RWPE2 (cell line): ENCODE measurements around the gene HS3ST5.
A peak's percentile ranks its signal among the peaks of the same experiment; 100 is the strongest.
"Not testable (repeated sequence)": the region's sequence is repeated elsewhere in the genome, so short reads cannot be mapped to it uniquely, and the experiment has no call there.

Experiments used
- ATAC-seq: fragments of 200-7000 bp; cut with Tn5 transposase; 3 replicates; pipeline ENCODE4 v1.9.1; 2021; ENCODE audit warnings: low read depth
- DNase-seq: peaks from one replicate; pipeline ENCODE4 v3.0.0-alpha.2; 2020; ENCODE audit warnings: low spot score
- H3K27ac ChIP-seq: fragments of 450-650 bp; 2 replicates; pipeline ENCODE4 v1.5.1; 2017; ENCODE audit warnings: mild to moderate bottlenecking; ENCODE audit not compliant: poor library complexity, severe bottlenecking
- H3K27me3 ChIP-seq: fragments of 250-450 bp; sonication (Bioruptor Pico); 2 replicates; pipeline ENCODE4 v1.5.1; 2021; ENCODE audit warnings: mild to moderate bottlenecking, moderate library complexity; ENCODE audit not compliant: insufficient read depth, poor library complexity, severe bottlenecking
- H3K36me3 ChIP-seq: fragments of 250-450 bp; sonication (Bioruptor Pico); 2 replicates; pipeline ENCODE4 v1.5.1; 2020; ENCODE audit warnings: low read depth, mild to moderate bottlenecking, moderate library complexity
- H3K4me1 ChIP-seq: fragments of 250-450 bp; sonication (Bioruptor Pico); 2 replicates; pipeline ENCODE4 v1.5.1; 2021; ENCODE audit warnings: mild to moderate bottlenecking, moderate library complexity; ENCODE audit not compliant: insufficient read depth, poor library complexity, severe bottlenecking
- H3K4me3 ChIP-seq: fragments of 250-450 bp; sonication (Bioruptor Pico); 2 replicates; pipeline ENCODE4 v1.5.1; 2021; ENCODE audit warnings: mild to moderate bottlenecking, moderate library complexity; ENCODE audit not compliant: severe bottlenecking
- H3K9me3 ChIP-seq: fragments of 250-450 bp; sonication (Bioruptor Pico); 2 replicates; pipeline ENCODE4 v1.5.1; 2021; ENCODE audit warnings: mild to moderate bottlenecking, moderate library complexity; ENCODE audit not compliant: severe bottlenecking
- CTCF ChIP-seq: fragments of 450-650 bp; IDR thresholded peaks from one replicate; pipeline ENCODE4 v1.5.1; 2017; ENCODE audit warnings: mild to moderate bottlenecking, moderate library complexity; ENCODE audit not compliant: poor library complexity, severe bottlenecking

Gene HS3ST5

GRCh38 chr6:114033606-114034005 is 309.2 kb downstream of the HS3ST5 start:
- Histone ChIP-seq H3K27me3 (no peaks in the 10 kb centered on the region), H3K36me3 (no peaks in the 10 kb centered on the region), H3K27ac (no peak overlapping the region), H3K4me3 (no peak overlapping the region), H3K9me3 (no peaks in the 10 kb centered on the region), H3K4me1 (no peaks in the 10 kb centered on the region)
- DNase-seq (no peak), ATAC-seq (peak; percentile 52; the same call in 1 of the 3 replicates)
- TF ChIP-seq CTCF, result no peak

- no peak overlapping the region for H3K4me3 ChIP-seq
- H3K9me3 ChIP-seq, result no peaks in the 10 kb centered on the region
- H3K27me3 ChIP-seq, result no peaks in the 10 kb centered on the region
- TF ChIP-seq CTCF, result no peak
- no peaks in the 10 kb centered on the region for H3K36me3 ChIP-seq
- H3K27ac ChIP-seq, result no peak overlapping the region
- H3K4me1 ChIP-seq, result no peaks in the 10 kb centered on the region
- DNase-seq, result no peak
- no peak for ATAC-seq
These were observed 310.1 kb downstream of the HS3ST5 start for GRCh38 chr6:114032721-114033120.

GRCh38 chr6:114030767-114031166 is 312.1 kb downstream of the HS3ST5 start:
- H3K36me3 ChIP-seq, result no peaks in the 10 kb centered on the region
- DNase-seq (no peak), ATAC-seq (no peak)
- no peak overlapping the region for H3K27ac ChIP-seq
- no peak for TF ChIP-seq CTCF
- H3K27me3 ChIP-seq, result no peaks in the 10 kb centered on the region
- H3K9me3 ChIP-seq, result no peaks in the 10 kb centered on the region
- no peak overlapping the region for H3K4me3 ChIP-seq
- H3K4me1 ChIP-seq, result no peaks in the 10 kb centered on the region

GRCh38 chr6:114024746-114025145 is 318.1 kb downstream of the HS3ST5 start:
- no peaks in the 10 kb centered on the region for H3K36me3 ChIP-seq
- no peak for TF ChIP-seq CTCF
- H3K27me3 ChIP-seq, result no peaks in the 10 kb centered on the region
- no peak overlapping the region for H3K27ac ChIP-seq
- H3K9me3 ChIP-seq, result no peaks in the 10 kb centered on the region
- H3K4me1 ChIP-seq, result no peaks in the 10 kb centered on the region
- ATAC-seq (no peak), DNase-seq (no peak)
- no peak overlapping the region for H3K4me3 ChIP-seq

- Histone ChIP-seq H3K27ac (no peak overlapping the region), H3K9me3 (no peaks in the 10 kb centered on the region), H3K4me1 (peaks cover 17% of the 10 kb centered on the region), H3K36me3 (no peaks in the 10 kb centered on the region), H3K4me3 (no peak overlapping the region), H3K27me3 (no peaks in the 10 kb centered on the region)
- ATAC-seq, result no peak
- TF ChIP-seq CTCF, result no peak
- DNase-seq, result no peak
These were observed 322.6 kb downstream of the HS3ST5 start for GRCh38 chr6:114020196-114020595.

GRCh38 chr6:114017146-114017545 is 325.7 kb downstream of the HS3ST5 start:
- H3K4me3 ChIP-seq, H3K27me3 ChIP-seq, H3K9me3 ChIP-seq, H3K36me3 ChIP-seq: not testable (repeated sequence)
- peak; percentile 63 for DNase-seq
- Histone ChIP-seq H3K27ac (peak overlapping the region; percentile 86), H3K4me1 (peaks cover 17% of the 10 kb centered on the region)
- ATAC-seq, result peak; percentile 35; the same call in 1 of the 3 replicates

- H3K4me1 ChIP-seq, result peaks cover 17% of the 10 kb centered on the region
- H3K27me3 ChIP-seq, H3K9me3 ChIP-seq, H3K27ac ChIP-seq, H3K36me3 ChIP-seq, H3K4me3 ChIP-seq, ATAC-seq, DNase-seq: not testable (repeated sequence)
These were observed 328.7 kb downstream of the HS3ST5 start for GRCh38 chr6:114014106-114014505.
